ENCODE data around the gene ERGIC1. TPM values are rescaled to one million over a fixed set of nuclear protein-coding genes. Genes with fewer than 3 reads are reported as not detected.

ERGIC1 gene
- polyA plus RNA-seq, 1 experiment: 137 TPM

GRCh38 chr5:172796306-172796705 lies 37.7 kb upstream of the ERGIC1 start:
- Histone ChIP-seq H3K27ac (ENCODE audit: low read depth, low read length) (peak overlapping the region; percentile 39), H3K4me3 (ENCODE audit: low read depth, low read length) (no peak overlapping the region), H3K27me3 (ENCODE audit: control insufficient read depth, insufficient read depth, low read length) (no peaks in the 10 kb centered on the region), H3K9me3 (ENCODE audit: control insufficient read depth, insufficient read depth, low read length) (peaks cover 10% of the 10 kb centered on the region; the same call in 1 of the 2 replicates)
- TF ChIP-seq, protein P1, sequence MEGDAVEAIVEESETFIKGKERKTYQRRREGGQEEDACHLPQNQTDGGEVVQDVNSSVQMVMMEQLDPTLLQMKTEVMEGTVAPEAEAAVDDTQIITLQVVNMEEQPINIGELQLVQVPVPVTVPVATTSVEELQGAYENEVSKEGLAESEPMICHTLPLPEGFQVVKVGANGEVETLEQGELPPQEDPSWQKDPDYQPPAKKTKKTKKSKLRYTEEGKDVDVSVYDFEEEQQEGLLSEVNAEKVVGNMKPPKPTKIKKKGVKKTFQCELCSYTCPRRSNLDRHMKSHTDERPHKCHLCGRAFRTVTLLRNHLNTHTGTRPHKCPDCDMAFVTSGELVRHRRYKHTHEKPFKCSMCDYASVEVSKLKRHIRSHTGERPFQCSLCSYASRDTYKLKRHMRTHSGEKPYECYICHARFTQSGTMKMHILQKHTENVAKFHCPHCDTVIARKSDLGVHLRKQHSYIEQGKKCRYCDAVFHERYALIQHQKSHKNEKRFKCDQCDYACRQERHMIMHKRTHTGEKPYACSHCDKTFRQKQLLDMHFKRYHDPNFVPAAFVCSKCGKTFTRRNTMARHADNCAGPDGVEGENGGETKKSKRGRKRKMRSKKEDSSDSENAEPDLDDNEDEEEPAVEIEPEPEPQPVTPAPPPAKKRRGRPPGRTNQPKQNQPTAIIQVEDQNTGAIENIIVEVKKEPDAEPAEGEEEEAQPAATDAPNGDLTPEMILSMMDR (IDR thresholded peaks at IDR 0.05; ENCODE audit: low read depth, low read length): no peak
- DNase-seq (ENCODE audit: low read depth, low spot score): no peak
- ChIA-PET POLR2A (interaction anchor here (1.3 to 3.6 kb wide), 2 partner anchors 25 to 30 kb away, joined by 8 to 61 read pairs; partner anchors contain the start of gene DUSP1), CTCF (interaction anchor here (1.3 kb wide), 1 partner anchor 24 kb away, joined by 6 read pairs; no protein-coding TSS in a partner anchor)

DNA sequence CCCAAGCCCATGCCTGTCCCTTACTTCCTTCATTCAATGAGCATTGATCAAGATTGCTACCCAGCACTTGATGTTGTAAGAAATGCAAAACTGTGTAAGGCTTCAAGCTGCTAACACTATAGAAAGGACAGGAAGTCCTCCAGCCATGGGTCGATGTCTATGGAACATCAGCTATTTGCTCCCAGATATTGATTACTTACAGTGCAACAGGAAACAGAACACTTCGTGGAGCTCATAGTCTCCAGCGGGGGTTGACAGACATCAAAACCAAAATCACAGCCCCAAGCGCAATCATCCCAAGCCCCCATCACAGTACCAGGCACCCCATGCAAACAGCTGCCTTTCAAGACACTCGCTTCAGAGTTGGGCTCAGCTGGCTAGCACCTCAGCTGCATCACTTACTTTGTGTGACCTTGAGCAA lies 36.3 kb upstream of the ERGIC1 start:
- no peak for DNase-seq (ENCODE audit: low read depth, low spot score)
- ChIA-PET POLR2A (interaction anchor here (0.6 to 5.7 kb wide), 4 partner anchors 18 to 61 kb away, joined by 3 to 104 read pairs (median 4); partner anchors contain the start of gene DUSP1), CTCF (interaction anchor here (1.5 to 2.3 kb wide), 2 partner anchors 26 to 134 kb away, joined by 4 to 8 read pairs; no protein-coding TSS in a partner anchor)
- Histone ChIP-seq H3K27ac (ENCODE audit: low read depth, low read length) (peak overlapping the region; percentile 66), H3K9me3 (ENCODE audit: control insufficient read depth, insufficient read depth, low read length) (peaks cover 10% of the 10 kb centered on the region; the same call in 1 of the 2 replicates), H3K27me3 (ENCODE audit: control insufficient read depth, insufficient read depth, low read length) (no peaks in the 10 kb centered on the region), H3K4me3 (ENCODE audit: low read depth, low read length) (no peak overlapping the region)
- TF ChIP-seq, protein P1 (IDR thresholded peaks at IDR 0.05; ENCODE audit: low read depth, low read length): no peak

GRCh38 chr5:172798422-172799215 lies 35.4 kb upstream of the ERGIC1 start:
- TF ChIP-seq, protein P1 (IDR thresholded peaks at IDR 0.05; ENCODE audit: low read depth, low read length): no peak
- POLR2A ChIA-PET: interaction anchor here (1.2 to 5.7 kb wide), 3 partner anchors 17 to 60 kb away, joined by 3 to 104 read pairs (median 5); partner anchors contain the start of gene DUSP1
- no peak overlapping the region for H3K4me3 ChIP-seq (ENCODE audit: low read depth, low read length)
- peak overlapping the region; percentile 86 for H3K27ac ChIP-seq (ENCODE audit: low read depth, low read length)
- no peak for DNase-seq (ENCODE audit: low read depth, low spot score)
- CTCF ChIA-PET: interaction anchor here (1.5 to 2.3 kb wide), 2 partner anchors 27 to 134 kb away, joined by 4 to 8 read pairs; no protein-coding TSS in a partner anchor
- H3K9me3 ChIP-seq (ENCODE audit: control insufficient read depth, insufficient read depth, low read length): peaks cover 9% of the 10 kb centered on the region; the same call in 1 of the 2 replicates
- no peaks in the 10 kb centered on the region for H3K27me3 ChIP-seq (ENCODE audit: control insufficient read depth, insufficient read depth, low read length)

DNA sequence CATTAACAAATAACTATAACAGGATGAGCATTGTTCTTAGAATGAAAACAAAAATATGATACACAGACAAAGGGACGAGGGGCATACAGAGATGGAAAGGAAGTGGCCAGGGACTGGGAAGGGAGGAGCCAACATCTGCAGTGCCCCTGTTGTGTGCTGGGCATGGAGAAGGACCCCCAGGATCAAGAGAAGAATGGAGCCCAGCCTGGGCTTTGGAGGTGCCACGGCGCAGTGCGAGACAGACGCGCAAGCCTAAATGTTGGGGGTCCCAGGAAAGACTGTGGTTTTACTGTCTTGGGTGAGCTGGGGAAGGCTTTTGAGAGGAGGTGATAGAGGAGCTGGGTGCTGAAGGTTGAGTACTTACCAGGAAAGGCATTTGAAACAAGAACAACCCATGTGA lies 34.6 kb upstream of the ERGIC1 start:
- TF ChIP-seq, protein P1 (IDR thresholded peaks at IDR 0.05; ENCODE audit: low read depth, low read length): no peak
- ChIA-PET CTCF (interaction anchor here (2.3 kb wide), 1 partner anchor 27 kb away, joined by 13 read pairs; no protein-coding TSS in a partner anchor), POLR2A (interaction anchor here (1.0 to 5.7 kb wide), 4 partner anchors 21 to 29 kb away, joined by 6 to 104 read pairs (median 7); partner anchors contain the start of gene DUSP1)
- no peak for DNase-seq (ENCODE audit: low read depth, low spot score)
- Histone ChIP-seq H3K27me3 (ENCODE audit: control insufficient read depth, insufficient read depth, low read length) (no peaks in the 10 kb centered on the region), H3K4me3 (ENCODE audit: low read depth, low read length) (no peak overlapping the region), H3K27ac (ENCODE audit: low read depth, low read length) (peak overlapping the region; percentile 97), H3K9me3 (ENCODE audit: control insufficient read depth, insufficient read depth, low read length) (peaks cover under 1% of the 10 kb centered on the region; the same call in 1 of the 2 replicates)

All from AG04450 (cell line).